SKM-1 (cell line): ENCODE measurements around the gene KTN1.

Experiments
- DNase-seq: peaks from one replicate; lab custom pipeline; 2025; ENCODE audit not compliant: unreplicated experiment; lab: John Stamatoyannopoulos, UW

Gene KTN1

DNA sequence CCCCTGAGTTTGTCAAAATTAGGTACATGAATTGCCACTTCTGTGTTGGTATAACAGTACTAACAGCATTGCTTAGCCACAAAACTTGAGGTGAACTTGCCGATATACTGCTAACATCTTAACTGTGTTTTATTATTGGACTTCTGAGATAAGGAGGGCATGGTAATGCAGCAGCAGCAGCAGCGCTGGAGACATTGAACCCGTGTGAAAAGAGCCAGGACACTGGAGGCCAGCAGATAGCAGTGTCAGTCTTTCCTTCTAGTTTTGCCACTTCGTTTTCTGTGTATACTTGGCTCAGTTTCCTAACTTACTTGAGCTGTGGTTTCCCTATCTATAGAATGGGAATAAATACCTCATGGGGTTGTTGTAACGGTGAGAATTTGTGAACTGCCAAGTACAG is 82.7 kb downstream of the KTN1 start:
- DNase-seq = no peak

DNA sequence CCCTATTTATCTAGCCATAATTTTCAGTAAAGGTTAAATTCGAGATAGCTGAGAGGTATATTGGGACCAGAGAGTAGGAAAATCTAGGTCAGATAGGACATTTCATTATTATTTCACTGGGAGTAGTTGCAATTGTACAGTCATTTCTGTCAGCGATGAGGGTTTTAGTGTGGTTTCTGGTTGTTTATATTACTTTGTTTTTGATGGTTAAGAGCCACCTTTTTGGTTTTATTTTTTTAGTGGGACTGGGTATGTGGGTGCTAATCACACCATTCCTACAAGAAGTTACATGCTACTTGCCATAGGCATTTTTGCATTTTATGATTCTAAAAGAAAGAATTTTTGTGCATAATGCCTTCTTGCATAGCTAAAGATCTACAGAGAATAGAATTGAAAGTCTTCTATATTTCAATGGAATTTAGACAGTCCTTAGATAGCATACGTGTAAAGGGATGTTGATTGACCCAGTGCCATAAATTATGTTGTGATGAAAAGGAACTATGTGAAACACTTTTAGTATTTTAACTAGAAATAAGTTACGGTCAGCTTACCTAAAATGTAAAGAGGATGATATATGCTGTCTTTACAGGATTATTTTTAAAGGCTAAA is 85.2 kb downstream of the KTN1 start:
- no peak for DNase-seq

DNA sequence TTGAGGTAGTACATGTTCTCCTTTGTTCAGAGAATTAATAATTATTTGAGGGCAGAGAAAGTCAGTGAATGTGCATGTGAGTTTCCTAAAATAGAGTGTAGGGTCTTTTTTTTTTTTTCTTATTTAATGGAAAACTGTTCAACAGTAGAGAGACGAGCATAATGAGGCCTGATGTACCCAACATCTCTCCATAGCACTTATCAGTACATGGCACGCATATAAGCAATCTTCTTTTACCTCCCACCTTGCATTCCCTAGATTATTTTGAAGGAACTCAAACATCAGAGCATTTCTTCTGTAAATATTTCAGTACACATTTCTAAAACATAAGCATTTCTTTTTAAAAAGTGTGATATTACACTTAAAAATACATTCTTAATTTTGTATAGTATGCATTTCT is 87.8 kb downstream of the KTN1 start:
- no peak for DNase-seq

DNA sequence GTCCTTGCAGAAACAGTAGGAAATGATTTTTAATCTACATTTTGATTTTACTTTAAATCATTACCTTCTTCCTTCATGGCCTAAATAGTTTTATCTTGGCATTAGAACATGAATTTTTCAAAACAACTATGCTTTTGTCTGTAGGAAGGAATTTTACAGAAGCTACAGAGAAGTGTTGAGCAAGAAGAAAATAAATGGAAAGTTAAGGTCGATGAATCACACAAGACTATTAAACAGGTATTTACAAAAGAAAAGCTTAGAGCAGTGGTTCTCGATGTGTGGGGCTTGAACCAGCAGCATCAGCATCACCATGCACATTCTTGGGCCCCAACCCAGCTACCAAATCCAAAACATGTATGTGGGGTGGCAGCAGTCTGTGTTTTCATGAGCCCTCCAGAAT is 91.6 kb downstream of the KTN1 start:
- DNase-seq = no peak

DNA sequence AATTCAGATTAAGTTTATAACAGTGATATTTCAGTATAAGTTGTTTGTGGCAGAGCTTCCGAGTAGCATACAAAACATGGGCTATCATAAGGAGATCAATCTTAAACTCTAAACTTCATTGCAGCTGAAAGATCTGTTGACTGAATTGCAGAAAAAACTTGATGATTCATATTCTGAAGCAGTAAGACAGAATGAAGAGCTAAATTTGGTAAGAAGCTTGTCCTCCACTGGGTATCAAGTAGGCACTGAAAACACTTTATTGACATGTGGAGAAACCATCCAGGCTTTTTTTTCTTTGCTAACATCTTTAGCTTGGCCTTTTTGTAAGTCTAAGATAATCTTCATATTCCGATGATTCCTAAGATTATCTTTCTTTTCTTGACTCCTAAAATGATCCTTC is 93.0 kb downstream of the KTN1 start:
- no peak for DNase-seq

DNA sequence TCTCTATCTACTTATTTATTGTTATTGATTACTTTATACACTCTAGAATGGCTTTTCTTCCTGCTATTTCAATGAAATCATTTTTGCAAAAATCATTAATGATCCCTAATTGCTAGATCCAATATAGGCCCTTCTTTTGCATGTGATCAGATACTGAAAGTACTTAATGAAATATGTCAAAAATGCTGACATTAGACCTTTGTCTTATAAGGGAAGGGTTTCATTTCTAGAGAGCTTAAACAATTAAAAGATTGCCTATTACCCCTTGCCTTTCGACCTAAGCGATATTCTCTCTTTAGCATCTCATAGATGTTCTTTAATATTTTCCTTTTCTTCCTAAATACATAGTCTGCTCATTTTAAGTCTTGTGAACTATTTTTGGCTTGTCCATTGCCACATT is 101.1 kb downstream of the KTN1 start:
- no peak for DNase-seq

DNA sequence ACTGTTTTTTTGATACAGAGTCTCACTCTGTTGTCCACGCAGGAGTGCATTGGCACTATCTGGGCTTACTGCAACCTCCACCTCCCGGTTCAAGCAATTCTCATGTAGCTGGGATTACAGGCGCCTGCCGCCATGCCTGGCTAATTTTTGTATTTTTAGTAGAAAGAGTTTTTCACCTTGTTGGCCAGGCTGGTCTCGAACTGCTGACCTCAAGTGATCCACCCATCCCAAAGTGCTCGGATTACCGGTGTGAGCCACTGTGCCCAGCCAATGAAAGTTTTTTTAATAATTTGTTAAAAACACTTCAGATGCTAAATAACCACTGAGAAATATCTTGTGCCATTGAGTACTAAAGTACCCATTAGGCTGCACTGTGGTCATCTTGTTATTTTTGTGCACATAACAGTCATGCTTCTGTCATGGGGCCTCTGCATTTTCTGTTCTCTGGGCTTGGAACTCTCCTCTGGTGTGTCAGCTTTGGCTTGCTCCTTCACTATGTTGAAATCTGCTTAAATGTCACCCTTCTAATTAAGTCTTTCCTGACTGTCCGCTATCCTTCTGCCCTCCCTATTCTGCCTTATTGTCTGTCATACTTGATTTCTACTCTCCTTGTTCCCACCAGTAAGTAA is 105.1 kb downstream of the KTN1 start:
- DNase-seq = no peak

DNA sequence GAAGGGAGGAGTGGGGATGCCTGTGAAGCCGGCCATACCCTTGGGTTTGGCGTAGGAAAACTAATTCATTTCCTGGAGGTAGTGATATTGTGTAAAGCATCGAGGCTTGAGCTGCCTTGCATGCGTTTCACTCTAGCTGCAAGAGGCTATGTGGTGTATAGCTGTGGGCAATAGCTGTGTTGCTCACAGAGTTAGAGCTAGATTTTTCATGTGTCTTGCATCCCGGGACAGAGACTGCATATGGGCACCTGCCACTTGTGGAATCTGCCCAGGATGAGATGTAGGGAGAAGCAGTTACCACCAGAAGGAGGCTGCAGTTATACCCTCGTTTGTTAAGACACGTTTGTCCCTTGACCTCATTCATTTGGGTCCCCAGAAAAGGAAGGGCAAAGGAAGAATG is 106.7 kb downstream of the KTN1 start:
- DNase-seq = no peak

DNA sequence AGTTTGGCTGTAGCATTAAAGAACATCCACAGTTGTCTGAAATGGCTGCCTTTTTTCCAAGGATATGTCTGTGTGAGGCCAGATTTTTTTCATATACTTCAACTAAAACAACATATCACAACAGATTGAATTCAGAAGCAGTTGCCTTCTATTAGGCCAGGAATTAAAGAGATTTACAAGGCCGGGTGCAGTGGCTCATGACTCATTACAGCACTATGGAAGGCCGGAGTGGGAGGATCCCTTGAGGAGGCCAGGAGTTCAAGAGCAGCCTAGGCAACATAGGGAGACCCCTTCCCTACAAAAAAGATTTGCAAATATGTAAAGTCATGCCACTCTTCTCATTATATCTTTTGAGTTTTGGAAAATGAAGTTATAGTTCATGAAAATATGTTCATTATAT is 108.6 kb downstream of the KTN1 start:
- DNase-seq = no peak

DNA sequence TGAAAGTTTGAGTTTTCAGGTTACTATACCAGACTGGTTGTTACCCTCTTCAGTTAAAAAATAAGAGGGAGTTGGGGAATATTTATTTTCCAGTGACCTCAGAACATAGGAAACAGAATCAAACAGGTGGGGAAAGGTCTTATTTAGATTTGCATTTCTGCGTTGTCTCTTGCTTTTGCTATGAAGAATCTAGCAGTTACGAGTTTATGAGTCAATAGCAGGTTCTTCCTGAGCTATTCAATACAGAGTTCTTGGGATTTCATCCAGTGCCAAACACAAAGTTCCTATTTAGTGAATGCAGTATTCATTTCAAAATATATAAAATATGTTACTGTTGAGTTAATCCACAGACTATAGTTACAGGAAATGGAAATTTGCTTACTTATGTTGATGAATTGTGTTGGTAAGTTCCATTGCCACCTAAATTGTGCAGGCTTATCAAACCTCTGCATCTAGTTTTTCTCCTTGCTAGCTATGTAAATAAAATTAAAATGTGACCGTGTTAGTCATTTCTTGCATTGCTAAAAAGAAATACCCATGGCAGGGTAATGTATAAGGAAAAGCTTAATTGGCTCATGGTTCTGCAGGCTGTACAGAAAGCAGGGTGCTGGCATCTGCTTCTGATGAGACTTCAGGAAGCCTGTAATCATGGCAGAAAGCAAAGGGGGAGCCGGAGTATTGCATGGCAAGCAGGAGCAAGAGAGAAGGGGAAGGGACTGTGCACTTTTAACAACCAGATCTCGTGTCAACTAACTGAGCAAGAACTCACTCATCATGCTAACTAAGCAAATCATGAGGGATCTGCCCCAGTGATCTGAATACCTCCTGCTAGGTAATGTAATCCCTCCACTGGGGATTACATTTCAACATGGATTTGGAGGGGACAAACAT is 110.2 kb downstream of the KTN1 start:
- DNase-seq = no peak

DNA sequence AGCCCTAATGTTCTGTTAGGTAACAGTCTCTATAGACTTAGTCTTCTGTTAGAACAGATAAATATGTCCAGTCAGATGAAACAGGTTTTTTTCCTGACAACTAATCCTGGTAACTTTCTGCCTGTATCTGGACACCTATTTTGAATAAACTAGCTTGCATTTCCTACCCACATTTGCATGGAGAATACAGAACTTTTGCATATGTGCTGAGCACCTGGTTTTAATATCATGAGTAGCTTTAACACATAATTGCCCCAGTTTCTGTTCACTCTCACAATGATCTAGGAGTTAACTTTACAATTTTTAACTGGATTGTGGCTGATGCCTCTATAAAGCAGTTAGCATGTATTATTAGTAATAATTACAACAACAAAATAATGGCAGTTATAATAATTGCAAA is 111.7 kb downstream of the KTN1 start:
- DNase-seq = no peak

DNA sequence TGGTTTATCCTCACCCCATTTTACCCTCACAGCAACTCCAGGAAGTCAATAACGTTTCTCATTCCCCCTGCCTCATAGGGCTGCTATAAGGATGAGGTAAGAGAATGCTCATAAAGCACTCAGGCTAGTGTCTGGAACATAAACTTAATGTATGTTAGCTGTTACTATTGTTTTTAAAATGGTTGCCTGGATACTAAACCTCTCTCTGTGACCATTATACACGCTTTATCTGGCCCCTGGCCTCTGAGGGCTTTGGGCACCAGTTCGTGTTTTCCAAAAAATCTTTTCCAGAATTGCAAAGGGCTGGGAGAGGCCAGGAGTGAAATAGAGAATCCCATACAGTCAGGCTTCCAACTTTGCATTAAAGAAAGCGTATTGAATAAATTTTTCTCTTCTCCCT is 113.9 kb downstream of the KTN1 start:
- no peak for DNase-seq

DNA sequence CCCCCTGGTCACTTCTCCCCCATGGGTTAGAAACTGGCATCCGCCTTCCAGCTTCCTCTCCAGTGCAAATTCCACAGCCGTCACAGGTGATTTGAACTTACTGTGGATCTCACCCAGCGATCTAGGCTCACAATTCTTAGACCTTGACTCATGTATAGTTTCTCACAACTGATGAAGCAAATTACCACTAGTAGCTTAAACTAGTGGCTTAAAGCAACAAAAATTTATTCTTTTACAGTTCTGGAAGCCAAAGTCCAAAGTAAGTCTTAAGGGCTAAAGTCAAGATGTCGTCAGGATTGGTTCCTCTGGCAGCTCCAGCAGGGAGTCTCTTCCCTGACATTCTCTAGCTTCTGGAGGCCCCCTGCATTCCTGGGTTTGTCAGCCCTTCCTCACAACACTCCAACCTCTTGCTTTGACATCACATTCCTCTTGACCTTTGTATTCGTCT is 117.4 kb downstream of the KTN1 start:
- no peak for DNase-seq

DNA sequence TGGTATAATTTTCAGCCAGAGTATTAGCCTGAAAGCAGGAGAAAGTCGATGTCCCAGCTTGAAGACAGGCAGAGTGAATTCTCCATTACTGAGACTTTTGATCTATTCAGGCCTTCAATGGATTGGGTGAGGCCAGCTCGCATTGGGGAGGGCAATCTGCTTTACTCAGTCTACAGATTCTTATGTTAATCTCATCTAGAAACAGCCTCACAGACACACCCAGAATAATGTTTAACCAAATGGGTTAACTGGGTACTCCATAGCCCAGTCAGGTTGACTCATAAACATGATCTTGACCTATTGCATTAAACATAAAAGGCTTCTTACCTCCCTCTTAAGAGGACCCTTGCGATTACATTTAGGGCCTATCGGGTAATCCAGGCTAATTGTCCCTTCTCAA is 118.0 kb downstream of the KTN1 start:
- DNase-seq = no peak

DNA sequence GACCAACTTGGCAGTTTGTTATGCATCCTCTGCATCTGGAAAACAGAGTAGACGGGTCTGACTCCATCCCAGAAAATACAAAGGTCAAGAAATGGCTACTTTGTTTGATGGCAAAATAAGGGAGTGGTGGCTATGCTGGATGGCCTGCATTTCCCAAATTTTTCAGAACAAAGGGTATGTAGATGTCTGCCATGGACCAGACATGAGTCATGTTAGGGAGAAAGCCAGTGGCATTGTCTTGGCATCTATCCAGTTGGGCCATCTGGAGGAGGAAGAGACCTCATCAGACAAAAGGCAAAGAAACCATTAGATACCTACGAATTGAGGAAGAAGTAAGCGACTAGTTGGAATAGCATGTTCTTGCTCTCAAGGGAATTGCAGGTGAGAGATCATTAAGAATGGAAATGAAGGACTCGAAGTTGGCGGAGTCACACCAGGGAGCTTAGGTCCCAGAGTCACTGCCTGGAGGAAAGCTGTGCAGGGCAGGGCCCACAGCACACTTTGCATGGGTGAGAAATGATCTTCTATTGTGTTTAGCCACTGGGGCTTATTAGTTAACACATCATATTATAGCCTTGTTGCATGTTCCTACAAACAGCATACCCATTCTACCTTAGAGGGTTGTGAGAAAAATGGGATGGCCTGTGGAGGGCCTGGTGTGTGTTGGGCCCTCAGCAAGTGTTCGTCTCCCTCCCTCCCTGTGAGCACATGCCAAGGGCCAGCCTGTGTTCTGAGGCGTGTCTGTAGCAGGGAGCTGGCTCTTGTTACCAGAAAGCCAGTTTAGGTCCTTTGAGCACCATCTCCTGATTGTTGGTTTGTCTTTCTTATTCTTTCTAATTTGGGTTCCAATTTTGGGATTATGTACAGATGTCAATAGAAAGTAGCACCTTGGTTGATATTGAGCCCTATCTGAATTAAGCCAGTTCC is 119.4 kb downstream of the KTN1 start:
- no peak for DNase-seq

DNA sequence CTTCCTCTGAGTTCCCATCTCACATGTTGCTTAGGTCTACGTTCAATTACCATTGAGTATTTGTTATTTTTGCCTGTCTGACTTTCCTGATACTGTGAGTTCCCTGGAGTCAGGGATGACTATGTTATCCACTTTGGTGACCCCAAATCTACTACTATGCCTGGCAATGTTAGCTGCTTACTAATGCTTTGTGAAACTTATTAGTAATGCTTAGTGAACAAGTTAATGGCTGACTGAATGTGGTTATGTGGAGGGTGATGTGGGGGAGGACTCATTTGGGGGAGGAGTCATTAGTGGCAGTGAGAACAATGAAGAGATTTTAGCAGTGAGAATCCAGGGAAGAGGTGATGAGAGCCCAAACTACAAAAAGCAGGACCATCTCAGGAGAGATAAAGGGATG is 121.6 kb downstream of the KTN1 start:
- DNase-seq = no peak

DNA sequence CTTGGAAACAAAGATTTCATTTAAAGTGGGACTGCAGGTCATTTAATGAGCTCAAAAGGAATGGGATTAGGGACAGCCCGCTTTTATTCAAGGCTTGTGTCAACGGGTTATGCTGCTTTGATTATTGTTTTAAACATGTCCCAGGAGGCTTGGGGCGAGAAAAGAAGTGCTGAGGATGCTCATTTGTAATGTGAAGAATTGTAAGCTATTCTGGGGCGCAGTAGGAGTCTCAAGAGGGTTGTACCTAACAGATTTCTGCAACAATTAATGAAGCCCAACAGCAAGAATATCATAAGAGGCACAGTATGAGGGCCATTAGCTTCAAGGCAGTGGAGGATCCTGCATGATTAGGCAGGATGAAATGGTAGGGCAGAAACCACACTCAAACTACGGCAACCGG is 122.5 kb downstream of the KTN1 start:
- DNase-seq = no peak

DNA sequence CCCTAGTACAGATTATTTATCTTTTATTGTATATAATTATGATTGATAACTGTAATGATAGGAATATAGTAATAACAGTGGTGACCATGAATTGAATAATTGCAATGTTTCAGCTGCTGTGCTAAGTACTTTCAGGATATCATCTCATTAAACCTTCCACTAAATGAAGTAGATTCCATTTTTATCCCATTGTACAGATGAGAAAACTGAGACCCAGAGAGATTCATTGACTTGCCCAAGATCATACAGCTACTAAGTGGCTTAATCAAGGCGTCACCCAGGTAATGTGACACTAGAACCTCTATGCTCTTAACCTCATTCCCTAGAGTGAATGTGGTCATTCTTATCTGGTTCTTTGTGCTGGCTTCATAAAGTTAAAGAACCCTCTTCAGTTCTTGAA is 124.6 kb downstream of the KTN1 start:
- no peak for DNase-seq

DNA sequence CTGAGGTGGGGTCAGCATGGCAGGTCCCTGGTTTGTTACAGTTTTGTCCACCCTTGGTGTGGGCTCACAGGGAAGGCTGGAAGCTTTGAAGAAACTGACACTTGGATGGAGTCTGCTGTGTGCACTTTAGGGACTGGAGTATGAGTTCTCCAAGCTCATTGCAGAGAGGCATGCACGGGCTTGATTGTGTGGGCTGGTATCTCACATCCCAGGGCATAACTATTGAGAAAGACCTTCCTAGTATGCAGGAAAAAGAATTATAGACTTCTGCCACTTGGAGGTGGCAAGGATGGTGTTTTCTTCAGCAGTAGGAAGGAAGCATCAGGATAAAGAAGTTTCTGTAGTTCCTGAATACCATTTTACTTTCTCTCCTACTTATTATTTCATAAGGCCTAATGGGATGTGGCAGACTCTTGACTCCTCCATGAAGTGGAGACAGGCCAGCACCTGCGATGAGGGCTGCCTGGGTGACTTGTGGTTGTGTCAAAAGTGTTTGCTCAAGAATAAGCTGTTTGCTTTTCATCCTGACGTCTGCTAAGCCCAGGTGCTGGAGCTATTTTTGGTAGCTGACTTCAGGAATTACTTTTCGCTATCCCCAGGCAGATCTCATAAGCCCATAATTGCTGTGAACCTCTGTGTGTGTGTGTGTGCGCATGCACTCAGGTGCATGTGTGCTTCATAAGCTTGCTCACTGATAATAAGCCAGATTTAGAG is 125.8 kb downstream of the KTN1 start:
- DNase-seq = no peak

DNA sequence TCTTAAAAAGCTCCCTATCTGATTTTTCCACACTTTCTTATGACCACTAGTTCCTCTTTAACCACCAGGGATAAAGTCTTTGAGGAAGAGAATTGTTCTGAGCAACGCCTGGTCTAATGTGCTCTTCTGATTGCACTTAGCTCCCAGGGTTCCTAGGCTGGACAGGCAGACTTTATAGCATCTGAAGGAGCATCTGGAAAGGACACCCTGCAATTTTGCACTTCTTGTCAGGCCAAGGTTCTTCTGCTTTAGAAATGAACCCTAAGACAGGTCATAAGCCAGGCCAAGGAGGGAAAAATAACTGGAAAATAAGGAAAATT is 126.3 kb downstream of the KTN1 start:
- DNase-seq = no peak

DNA sequence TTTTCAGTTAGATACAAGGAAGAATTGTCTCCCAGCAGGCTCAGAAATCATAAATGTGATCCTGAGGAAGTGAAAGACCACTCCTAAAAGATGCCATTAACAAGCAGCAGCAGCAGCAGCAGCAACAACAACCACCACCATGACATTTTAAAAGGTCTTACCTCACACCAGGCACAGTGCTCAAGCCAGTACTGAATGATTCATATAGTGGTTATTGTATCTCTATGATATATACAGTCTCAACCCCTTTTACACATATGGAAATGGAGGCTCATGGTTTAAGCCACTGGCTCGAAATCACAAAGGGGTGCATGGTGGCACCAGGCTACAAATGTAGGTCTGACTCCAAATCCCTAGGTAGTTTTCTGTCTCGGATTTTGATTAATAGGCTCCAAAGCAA is 126.9 kb downstream of the KTN1 start:
- no peak for DNase-seq
